IPS DF 6.9 (cell line): ENCODE data around the gene TPGS1.

Experiments used
- DNase-seq: peaks from one replicate; pipeline ENCODE4 v3.0.0-alpha.2; 2013; ENCODE audit warnings: low read depth, low spot score
- H3K27ac ChIP-seq: one replicate; pipeline ENCODE4 v1.5.1; 2013; ENCODE audit warnings: low read length, control low read depth
- H3K27me3 ChIP-seq: 2 replicates; pipeline ENCODE4 v1.6.1; 2013; ENCODE audit warnings: mild to moderate bottlenecking, low read length; ENCODE audit not compliant: control insufficient read depth, insufficient read depth
- H3K36me3 ChIP-seq: 2 replicates; pipeline ENCODE4 v1.6.1; 2013; ENCODE audit warnings: low read length; ENCODE audit not compliant: control insufficient read depth, insufficient read depth
- H3K4me1 ChIP-seq: 2 replicates; pipeline ENCODE4 v1.6.1; 2013; ENCODE audit warnings: low read length; ENCODE audit not compliant: control insufficient read depth, insufficient read depth
- H3K4me3 ChIP-seq: 2 replicates; pipeline ENCODE4 v1.5.1; 2013; ENCODE audit warnings: mild to moderate bottlenecking, low read length
- H3K9me3 ChIP-seq: 2 replicates; pipeline ENCODE4 v1.6.1; 2013; ENCODE audit warnings: low read length, inconsistent platforms; ENCODE audit not compliant: control insufficient read depth, insufficient read depth
- WGBS: extraction: QIAGEN DNeasy Blood & Tissue Kit; methylation state at CpG from one replicate; pipeline ENCODE4 v1.1.7; 2013; ENCODE audit warnings: mixed read lengths, missing lambda C conversion rate; ENCODE audit not compliant: insufficient read length, insufficient coverage; 5-methylcytosine and 5-hydroxymethylcytosine counted together

The TPGS1 gene

DNA sequence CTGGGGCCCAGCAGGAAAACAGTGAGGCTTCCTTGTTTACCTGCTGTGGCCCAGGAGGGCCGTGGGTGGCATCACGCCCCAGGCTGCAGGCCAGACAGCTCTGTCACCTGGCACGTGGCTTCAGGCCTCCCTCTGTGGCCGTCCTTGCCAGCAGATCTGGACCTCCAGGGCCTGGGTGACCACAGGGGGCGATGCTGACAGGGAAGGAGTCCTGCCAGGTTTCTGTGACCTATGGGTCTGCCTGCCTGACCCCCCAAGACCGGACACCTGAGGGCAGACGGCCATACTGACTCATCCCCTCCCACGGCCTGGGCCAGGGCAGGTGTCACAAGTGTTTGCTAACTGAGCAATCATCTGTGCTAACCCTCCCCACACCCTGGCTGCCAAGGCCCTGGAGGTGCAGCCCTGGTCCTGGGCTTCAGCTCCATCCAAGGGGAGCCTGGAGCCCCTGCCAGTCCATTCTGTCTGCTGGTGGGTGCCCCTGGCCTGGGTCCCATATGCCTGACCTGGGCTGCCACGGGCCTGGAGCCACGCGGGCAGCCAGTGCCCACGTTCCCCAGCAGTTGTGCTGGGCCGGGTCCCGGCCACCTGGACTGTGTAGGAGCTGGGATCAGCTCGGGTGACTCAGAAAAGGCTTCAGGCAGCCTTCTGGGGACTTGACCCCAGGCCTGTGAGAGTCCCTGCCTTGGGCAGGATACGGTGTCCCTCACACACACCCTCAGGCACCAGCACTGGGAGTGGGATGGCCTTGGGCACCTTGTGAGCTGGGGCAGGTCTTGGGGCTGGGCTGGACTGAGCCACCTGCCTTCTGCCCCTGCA, 27.9 kb downstream of the TPGS1 start:
- Histone ChIP-seq H3K4me1 (peaks cover 4% of the 10 kb centered on the region; the same call in 1 of the 2 replicates), H3K4me3 (no peak overlapping the region), H3K27me3 (no peaks in the 10 kb centered on the region), H3K27ac (no peak overlapping the region), H3K9me3 (no peaks in the 10 kb centered on the region), H3K36me3 (peaks cover 31% of the 10 kb centered on the region)
- DNase-seq = no peak
- no CpG with 5 or more reads among the region's 16 CpGs for WGBS

DNA sequence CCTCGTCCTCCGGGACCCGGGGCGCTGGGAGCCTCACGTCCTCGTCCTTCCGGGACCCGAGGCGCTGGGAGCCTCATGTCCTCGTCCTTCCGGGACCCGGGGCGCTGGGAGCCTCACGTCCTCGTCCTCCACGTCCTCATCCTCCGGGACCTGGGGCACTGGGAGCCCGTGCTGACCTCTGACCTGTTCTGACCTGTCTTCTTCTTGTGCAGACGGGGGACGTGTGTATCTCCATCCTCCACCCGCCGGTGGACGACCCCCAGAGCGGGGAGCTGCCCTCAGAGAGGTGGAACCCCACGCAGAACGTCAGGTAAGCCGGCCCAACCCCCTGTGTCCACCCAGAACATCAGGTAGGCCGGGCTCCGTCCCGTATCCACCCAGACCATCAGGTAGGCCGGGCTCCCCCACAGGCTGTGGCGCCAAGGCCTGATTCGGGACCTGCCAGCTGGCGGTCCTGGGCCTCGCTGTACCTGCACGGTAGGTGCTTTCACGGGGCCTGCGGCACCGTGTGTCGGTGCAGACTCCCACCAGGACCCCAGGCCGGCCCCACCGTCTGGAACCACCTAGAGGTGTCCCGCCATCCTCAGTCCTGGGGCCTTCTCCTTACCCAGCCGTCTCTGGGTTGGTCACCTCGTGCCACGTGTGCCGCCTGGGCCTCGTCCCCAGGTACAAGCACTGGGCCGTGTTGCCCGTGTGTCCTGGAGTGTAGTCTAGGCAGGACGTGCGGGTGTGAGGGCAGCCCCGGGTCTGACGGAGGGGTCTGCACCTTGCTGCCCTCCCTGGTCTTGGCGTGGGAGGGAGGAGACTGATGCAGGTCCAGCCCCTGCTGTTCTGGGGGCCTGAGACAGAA, 29.0 kb downstream of the TPGS1 start:
- Histone ChIP-seq H3K4me3 (no peak overlapping the region), H3K36me3 (peaks cover 33% of the 10 kb centered on the region), H3K27ac (no peak overlapping the region), H3K4me1 (peaks cover 3% of the 10 kb centered on the region; the same call in 1 of the 2 replicates), H3K9me3 (no peaks in the 10 kb centered on the region), H3K27me3 (no peaks in the 10 kb centered on the region)
- DNase-seq = no peak
- no CpG with 5 or more reads among the region's 55 CpGs for WGBS

DNA sequence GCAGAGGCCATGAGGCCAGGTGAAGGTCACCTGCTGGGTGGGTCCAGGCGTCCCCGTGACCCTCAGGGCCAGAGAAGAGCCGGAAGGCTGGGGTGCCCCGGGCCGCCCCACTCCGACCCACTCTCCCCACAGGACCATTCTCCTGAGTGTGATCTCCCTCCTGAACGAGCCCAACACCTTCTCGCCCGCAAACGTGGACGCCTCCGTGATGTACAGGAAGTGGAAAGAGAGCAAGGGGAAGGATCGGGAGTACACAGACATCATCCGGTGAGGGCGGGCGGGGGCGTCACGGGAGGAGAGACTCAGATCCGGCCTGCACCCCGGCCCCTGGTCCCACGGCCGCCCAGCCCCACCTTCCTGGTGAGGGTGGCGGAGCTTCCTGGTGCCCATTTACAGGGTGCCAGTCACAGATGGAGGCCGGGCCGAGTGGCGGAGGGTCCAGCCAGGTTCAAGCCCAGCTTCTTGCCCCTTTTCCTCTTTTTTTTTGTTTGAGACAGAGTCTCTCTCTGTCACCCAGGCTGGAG, 29.6 kb downstream of the TPGS1 start:
- H3K27ac ChIP-seq = no peak overlapping the region
- no peaks in the 10 kb centered on the region for H3K27me3 ChIP-seq
- H3K36me3 ChIP-seq = peaks cover 37% of the 10 kb centered on the region
- no peak overlapping the region for H3K4me3 ChIP-seq
- no peak for DNase-seq
- H3K9me3 ChIP-seq = no peaks in the 10 kb centered on the region
- peaks cover 3% of the 10 kb centered on the region; the same call in 1 of the 2 replicates for H3K4me1 ChIP-seq
- WGBS = no CpG with 5 or more reads among the region's 26 CpGs

DNA sequence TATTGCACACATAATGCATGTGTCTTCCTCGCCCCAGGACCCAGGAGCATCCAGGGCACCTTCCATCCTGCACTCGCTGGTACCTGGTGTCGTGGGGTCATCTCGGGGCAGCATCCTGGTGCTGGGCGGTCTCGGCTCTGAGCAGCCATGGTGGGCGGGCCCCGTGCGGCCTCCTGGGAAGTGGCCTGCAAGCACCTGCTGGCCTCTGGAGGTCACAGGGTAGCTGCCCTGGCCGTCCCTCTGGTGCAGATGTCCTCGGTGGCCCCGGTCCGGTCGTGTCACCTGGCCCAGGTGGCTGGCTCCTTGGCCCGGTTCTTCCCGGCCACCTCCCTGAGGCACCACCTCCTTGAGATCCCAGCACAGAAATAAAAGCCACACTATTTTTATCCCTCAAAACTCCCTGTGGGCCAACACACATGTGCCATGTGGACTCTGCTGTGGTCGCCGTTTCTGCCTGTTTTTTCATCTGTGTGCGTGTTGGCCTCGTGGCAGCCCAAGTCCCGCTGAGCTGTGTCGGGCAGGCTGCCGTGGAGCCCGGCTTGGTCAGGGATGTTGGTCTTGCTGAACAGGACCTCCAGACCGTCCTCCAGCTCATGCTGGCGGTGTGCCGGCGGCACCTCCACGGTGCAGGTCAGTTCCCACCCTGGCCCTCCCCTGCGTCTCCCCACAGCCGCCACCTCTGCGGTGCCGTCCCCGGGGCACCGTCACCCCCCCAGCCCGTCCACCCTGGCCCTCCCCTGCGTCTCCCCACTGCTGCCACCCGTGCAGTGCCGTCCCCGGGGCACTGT, 31.5 kb downstream of the TPGS1 start:
- H3K4me1 ChIP-seq = no peaks in the 10 kb centered on the region; the same call in 1 of the 2 replicates
- no peak overlapping the region for H3K27ac ChIP-seq
- H3K4me3 ChIP-seq = no peak overlapping the region
- H3K9me3 ChIP-seq = no peaks in the 10 kb centered on the region
- DNase-seq = no peak
- H3K27me3 ChIP-seq = no peaks in the 10 kb centered on the region
- H3K36me3 ChIP-seq = peaks cover 37% of the 10 kb centered on the region
- WGBS = no CpG with 5 or more reads among the region's 40 CpGs

DNA sequence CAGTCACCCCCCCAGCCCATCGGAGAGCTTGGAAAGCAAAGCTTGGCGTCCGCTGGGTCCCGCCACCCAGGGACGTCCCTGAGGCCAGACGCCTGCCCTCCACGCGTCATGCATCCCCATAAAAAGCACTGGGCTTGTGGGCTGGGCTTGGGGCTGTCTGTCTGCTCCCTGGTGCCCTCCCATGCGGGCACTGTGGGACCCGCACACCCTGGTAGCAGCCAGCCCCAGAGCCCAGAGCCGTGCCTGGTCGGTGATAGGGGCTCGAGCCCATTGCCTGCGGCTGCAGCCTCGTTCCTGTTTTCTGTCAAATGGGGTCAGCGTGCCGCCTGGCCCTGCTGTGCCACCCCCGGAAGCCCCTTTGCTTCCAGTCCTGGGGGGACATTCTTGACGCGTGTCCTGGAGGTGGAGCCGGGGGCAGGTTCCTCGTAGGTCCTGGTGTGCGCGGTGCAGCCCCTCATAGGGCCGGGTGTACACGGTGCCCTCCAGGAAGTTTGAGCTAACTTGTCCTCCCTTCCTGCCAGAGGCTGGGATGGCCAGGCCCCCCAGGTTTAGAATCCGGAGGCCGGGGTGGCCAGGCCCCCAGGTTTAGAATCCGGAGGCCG, 32.2 kb downstream of the TPGS1 start:
- Histone ChIP-seq H3K9me3 (no peaks in the 10 kb centered on the region), H3K4me1 (no peaks in the 10 kb centered on the region; the same call in 1 of the 2 replicates), H3K4me3 (no peak overlapping the region), H3K27me3 (no peaks in the 10 kb centered on the region), H3K27ac (no peak overlapping the region), H3K36me3 (peaks cover 37% of the 10 kb centered on the region)
- DNase-seq = no peak
- WGBS = no CpG with 5 or more reads among the region's 30 CpGs

DNA sequence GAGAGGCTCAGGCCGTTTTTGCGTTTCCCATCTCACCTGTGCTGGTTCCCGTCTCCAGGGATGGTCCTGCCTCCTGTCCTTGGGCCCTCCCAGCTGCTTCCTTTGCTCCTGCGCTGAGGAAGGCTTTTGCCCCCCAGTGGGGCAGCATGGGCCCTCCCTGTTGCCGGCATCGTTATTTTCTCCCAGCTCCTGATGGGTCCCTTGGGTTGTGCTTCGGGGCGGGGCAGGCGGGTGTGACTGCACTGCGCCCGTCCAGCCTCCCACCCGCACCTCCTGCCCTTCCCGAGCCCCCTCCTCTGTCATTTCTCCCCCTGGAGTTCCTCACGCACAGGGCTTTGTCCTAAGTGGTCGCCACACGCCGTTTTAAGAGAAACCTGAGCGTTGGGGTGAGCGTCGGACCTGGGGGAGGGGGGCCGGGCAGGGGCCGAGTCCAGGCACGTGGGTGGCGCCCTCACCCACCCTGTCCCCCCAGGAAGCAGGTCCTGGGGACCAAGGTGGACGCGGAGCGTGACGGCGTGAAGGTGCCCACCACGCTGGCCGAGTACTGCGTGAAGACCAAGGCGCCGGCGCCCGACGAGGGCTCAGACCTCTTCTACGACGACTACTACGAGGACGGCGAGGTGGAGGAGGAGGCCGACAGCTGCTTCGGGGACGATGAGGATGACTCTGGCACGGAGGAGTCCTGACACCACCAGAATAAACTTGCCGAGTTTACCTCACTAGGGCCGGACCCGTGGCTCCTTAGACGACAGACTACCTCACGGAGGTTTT, 33.8 kb downstream of the TPGS1 start:
- no peaks in the 10 kb centered on the region; the same call in 1 of the 2 replicates for H3K4me1 ChIP-seq

DNA sequence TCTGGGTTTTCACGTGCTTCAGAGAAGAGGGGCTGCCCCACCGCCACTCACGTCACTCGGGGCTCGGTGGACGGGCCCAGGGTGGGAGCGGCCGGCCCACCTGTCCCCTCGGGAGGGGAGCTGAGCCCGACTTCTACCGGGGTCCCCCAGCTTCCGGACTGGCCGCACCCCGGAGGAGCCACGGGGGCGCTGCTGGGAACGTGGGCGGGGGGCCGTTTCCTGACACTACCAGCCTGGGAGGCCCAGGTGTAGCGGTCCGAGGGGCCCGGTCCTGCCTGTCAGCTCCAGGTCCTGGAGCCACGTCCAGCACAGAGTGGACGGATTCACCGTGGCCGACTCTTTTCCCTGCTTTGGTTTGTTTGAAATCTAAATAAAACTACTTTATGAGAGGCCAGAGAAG, 34.4 kb downstream of the TPGS1 start:
- no peaks in the 10 kb centered on the region; the same call in 1 of the 2 replicates for H3K4me1 ChIP-seq
- H3K9me3 ChIP-seq = no peaks in the 10 kb centered on the region
- H3K27ac ChIP-seq = no peak overlapping the region
- H3K27me3 ChIP-seq = no peaks in the 10 kb centered on the region
- no peak overlapping the region for H3K4me3 ChIP-seq
- WGBS = no CpG with 5 or more reads among the region's 26 CpGs
- no peak for DNase-seq
- H3K36me3 ChIP-seq = peaks cover 26% of the 10 kb centered on the region

More for the DNA sequence above, 33.8 kb downstream of the TPGS1 start:
- no peaks in the 10 kb centered on the region for H3K9me3 ChIP-seq
- H3K36me3 ChIP-seq = peaks cover 33% of the 10 kb centered on the region
- H3K4me3 ChIP-seq = no peak overlapping the region
- H3K27me3 ChIP-seq = no peaks in the 10 kb centered on the region
- no peak overlapping the region for H3K27ac ChIP-seq
- no peak for DNase-seq
- WGBS = no CpG with 5 or more reads among the region's 51 CpGs

DNA sequence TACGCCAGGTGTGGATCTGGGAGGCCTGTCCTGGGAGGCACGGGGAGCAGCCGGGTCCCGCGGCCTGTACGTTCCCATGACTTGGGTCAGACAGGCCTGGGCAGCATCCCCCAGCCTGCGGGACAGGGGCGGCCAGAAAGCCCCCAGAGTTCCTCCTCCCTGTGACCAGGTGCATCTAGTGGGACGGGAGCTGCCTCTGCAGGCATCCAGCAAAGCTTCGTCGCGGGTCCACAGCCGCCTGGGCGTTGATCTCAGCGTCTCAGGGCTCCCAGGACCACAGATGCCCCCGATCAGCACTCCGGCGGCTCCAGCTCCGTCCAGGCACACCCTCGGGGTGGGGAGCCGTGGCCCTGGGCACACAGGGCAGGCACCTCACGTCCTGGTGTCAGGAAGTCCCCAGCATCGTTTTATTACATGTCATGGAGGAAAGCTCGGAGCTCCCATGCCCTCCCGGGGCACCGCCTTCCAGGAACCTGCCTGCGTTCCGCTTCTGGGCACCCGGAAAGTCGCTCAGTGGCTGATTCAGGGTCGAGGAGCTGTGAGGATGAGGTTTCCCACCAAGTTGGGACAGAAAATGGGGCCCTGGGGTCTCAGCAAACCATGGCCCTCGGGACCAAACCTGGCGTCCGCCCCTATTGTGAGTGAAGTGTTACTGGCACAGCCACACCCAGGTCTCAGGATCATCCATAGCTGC, 35.0 kb downstream of the TPGS1 start:
- H3K4me3 ChIP-seq = no peak overlapping the region
- no peaks in the 10 kb centered on the region; the same call in 1 of the 2 replicates for H3K4me1 ChIP-seq
- H3K27me3 ChIP-seq = no peaks in the 10 kb centered on the region
- H3K36me3 ChIP-seq = peaks cover 22% of the 10 kb centered on the region
- no peak overlapping the region for H3K27ac ChIP-seq
- no CpG with 5 or more reads among the region's 34 CpGs for WGBS
- no peak for DNase-seq
- H3K9me3 ChIP-seq = no peaks in the 10 kb centered on the region
